SU-DHL-6 (cell line): ENCODE measurements around the gene CALML3.

Source experiments
- H2AFZ ChIP-seq: fragments of 200-600 bp; sonication (generic); 2 replicates; pipeline ENCODE4 v1.6.1; 2014; ENCODE audit warnings: low read depth, mild to moderate bottlenecking, moderate library complexity, mixed read lengths, antibody characterized with exemption, low read length; ENCODE audit not compliant: severe bottlenecking
- H3F3A ChIP-seq: fragments of 200-600 bp; shearing (Covaris generic); 2 replicates; pipeline ENCODE4 v1.6.0; 2016; ENCODE audit warnings: antibody characterized with exemption, mild to moderate bottlenecking; ENCODE audit not compliant: insufficient read depth
- H3K27ac ChIP-seq: fragments of 200-600 bp; sonication (generic); 2 replicates; pipeline ENCODE4 v1.5.1; 2016; ENCODE audit warnings: low read depth, mild to moderate bottlenecking, low read length, moderate library complexity, mixed read lengths
- H3K27me3 ChIP-seq: fragments of 200-600 bp; sonication (generic), shearing (Covaris generic); 2 replicates; pipeline ENCODE4 v1.6.0; 2014; ENCODE audit warnings: mild to moderate bottlenecking, low read length
- H3K36me3 ChIP-seq: fragments of 200-600 bp; sonication (generic); 2 replicates; pipeline ENCODE4 v1.6.1; 2014; ENCODE audit warnings: mild to moderate bottlenecking, low read length, mixed read lengths
- H3K4me2 ChIP-seq: fragments of 300-600, 200-600 bp; shearing (Covaris generic), sonication (generic); 2 replicates; pipeline ENCODE4 v1.6.0; 2014; ENCODE audit warnings: low read length, low read depth, mild to moderate bottlenecking; ENCODE audit not compliant: poor library complexity, severe bottlenecking
- H3K4me3 ChIP-seq: fragments of 200-600 bp; sonication (generic); 2 replicates; pipeline ENCODE4 v1.5.1; 2014; ENCODE audit warnings: antibody characterized with exemption, low read length, mild to moderate bottlenecking, mixed read lengths; ENCODE audit not compliant: insufficient read depth, poor library complexity, severe bottlenecking
- H3K79me2 ChIP-seq: fragments of 200-600 bp; sonication (generic); 2 replicates; pipeline ENCODE4 v1.6.1; 2014; ENCODE audit warnings: mild to moderate bottlenecking, low read length, moderate library complexity; ENCODE audit not compliant: insufficient read depth
- H3K9ac ChIP-seq: fragments of 200-600 bp; sonication (generic); 2 replicates; pipeline ENCODE4 v1.7.0; 2014; ENCODE audit warnings: mild to moderate bottlenecking, low read length
- H3K9me2 ChIP-seq: fragments of 200-600 bp; sonication (generic); replicated peaks from 2 replicates; pipeline ENCODE4 v1.6.1; 2014; ENCODE audit warnings: low read length; ENCODE audit not compliant: insufficient read depth
- H3K9me3 ChIP-seq: fragments of 200-600 bp; sonication (generic); 2 replicates; pipeline ENCODE4 v1.6.1; 2014; ENCODE audit warnings: low read length, mixed read lengths; ENCODE audit not compliant: insufficient read depth
- H4K20me1 ChIP-seq: fragments of 200-600 bp; sonication (generic); 2 replicates; pipeline ENCODE4 v1.6.1; 2014; ENCODE audit warnings: low read depth, mild to moderate bottlenecking, antibody characterized with exemption, low read length, moderate library complexity, mixed read lengths
- EZH2phosphoT487 ChIP-seq: fragments of 200-600 bp; sonication (generic), shearing (Covaris generic); conservative IDR thresholded peaks from 2 replicates; pipeline ENCODE4 v1.6.1; 2018; ENCODE audit warnings: mild to moderate bottlenecking, antibody characterized with exemption, low read length, moderate library complexity, mixed read lengths
- TF ChIP-seq, protein P1 (sequence below): fragments of 200-600 bp; sonication (generic); IDR thresholded peaks from one replicate; pipeline ENCODE4 v1.5.1; 2017; ENCODE audit warnings: antibody characterized with exemption, mild to moderate bottlenecking, low read length, moderate library complexity; ENCODE audit not compliant: insufficient read depth, poor library complexity, severe bottlenecking

CALML3 gene

DNA sequence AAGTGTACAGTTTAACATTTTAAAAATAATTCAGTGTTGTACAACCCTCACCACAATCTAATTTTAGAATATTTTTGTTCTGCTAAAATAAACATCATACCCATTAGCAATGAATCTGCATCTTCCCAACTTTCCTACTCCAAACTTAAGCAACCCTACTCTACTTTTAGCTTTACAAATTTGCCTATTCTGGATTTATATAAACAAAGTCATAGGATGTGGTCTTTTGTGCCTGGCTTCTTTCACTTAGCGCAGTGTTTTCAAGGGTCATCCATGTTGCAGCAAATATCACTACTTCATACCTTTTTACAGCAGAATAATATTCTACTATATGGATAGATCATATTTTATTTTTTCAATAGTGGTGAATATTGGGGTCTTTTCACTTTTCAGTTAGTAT lies 18.9 kb downstream of the CALML3 start:
- no peak for TF ChIP-seq EZH2phosphoT487
- TF ChIP-seq, protein P1, sequence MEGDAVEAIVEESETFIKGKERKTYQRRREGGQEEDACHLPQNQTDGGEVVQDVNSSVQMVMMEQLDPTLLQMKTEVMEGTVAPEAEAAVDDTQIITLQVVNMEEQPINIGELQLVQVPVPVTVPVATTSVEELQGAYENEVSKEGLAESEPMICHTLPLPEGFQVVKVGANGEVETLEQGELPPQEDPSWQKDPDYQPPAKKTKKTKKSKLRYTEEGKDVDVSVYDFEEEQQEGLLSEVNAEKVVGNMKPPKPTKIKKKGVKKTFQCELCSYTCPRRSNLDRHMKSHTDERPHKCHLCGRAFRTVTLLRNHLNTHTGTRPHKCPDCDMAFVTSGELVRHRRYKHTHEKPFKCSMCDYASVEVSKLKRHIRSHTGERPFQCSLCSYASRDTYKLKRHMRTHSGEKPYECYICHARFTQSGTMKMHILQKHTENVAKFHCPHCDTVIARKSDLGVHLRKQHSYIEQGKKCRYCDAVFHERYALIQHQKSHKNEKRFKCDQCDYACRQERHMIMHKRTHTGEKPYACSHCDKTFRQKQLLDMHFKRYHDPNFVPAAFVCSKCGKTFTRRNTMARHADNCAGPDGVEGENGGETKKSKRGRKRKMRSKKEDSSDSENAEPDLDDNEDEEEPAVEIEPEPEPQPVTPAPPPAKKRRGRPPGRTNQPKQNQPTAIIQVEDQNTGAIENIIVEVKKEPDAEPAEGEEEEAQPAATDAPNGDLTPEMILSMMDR, result no peak
- no peak overlapping the region for H3K4me2 ChIP-seq
- no peaks in the 10 kb centered on the region for H3F3A ChIP-seq
- H3K9me2 ChIP-seq, result no peaks in the 10 kb centered on the region
- H3K79me2 ChIP-seq, result no peaks in the 10 kb centered on the region
- no peak overlapping the region for H2AFZ ChIP-seq
- no peaks in the 10 kb centered on the region for H3K9me3 ChIP-seq
- 0 out of 2 replicates have a peak, but pooled peaks cover 5% of the 10 kb centered on the region for H3K36me3 ChIP-seq
- no peak overlapping the region for H3K27ac ChIP-seq
- no peaks in the 10 kb centered on the region for H4K20me1 ChIP-seq
- H3K4me3 ChIP-seq, result no peak overlapping the region
- no peak overlapping the region for H3K9ac ChIP-seq
- H3K27me3 ChIP-seq, result no peaks in the 10 kb centered on the region

DNA sequence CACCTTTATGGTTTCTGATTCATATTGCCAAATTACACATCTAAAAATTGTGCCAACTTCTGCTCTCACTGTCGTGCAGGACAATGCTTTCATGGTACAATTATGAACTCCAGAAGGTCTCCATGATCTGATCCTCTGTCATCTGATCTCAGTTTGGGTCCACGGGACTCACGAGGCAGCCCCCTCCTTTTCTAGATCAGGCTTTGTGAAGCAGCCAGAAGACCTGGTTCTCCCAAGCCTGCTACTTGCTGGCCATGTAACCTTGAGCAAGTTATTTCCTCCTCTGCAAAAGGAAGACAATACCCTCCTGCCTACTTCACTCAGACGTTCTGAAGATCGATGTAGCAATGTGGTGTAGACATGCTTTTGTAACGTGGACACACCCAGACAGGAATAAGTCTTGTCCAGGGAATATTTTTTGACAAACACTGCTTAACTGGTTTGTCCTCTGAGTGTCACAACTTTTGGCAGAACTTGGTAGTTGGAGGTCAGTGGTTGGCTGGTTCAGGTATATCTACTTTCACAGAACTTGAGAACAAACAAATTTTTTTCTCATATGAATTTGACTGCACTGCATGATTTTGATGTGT lies 19.6 kb downstream of the CALML3 start:
- Histone ChIP-seq H3K4me3 (no peak overlapping the region), H4K20me1 (no peaks in the 10 kb centered on the region), H3K36me3 (0 out of 2 replicates have a peak, but pooled peaks cover 5% of the 10 kb centered on the region), H3K4me2 (no peak overlapping the region), H3K9ac (no peak overlapping the region), H3K79me2 (no peaks in the 10 kb centered on the region), H3F3A (no peaks in the 10 kb centered on the region), H3K9me2 (no peaks in the 10 kb centered on the region), H2AFZ (no peak overlapping the region), H3K27ac (no peak overlapping the region), H3K9me3 (no peaks in the 10 kb centered on the region), H3K27me3 (no peaks in the 10 kb centered on the region)
- TF ChIP-seq, protein P1, result no peak
- no peak for TF ChIP-seq EZH2phosphoT487

GRCh38 chr10:5545011-5545410 lies 20.2 kb downstream of the CALML3 start:
- H3K4me3 ChIP-seq, result no peak overlapping the region
- no peak overlapping the region for H2AFZ ChIP-seq
- no peak overlapping the region for H3K4me2 ChIP-seq
- no peaks in the 10 kb centered on the region for H3K9me2 ChIP-seq
- H3K27ac ChIP-seq, result no peak overlapping the region
- H3K9me3 ChIP-seq, result no peaks in the 10 kb centered on the region
- no peaks in the 10 kb centered on the region for H4K20me1 ChIP-seq
- no peak for TF ChIP-seq EZH2phosphoT487
- TF ChIP-seq, protein P1, result no peak
- no peak overlapping the region for H3K9ac ChIP-seq
- 0 out of 2 replicates have a peak, but pooled peaks cover 5% of the 10 kb centered on the region for H3K36me3 ChIP-seq
- H3K79me2 ChIP-seq, result no peaks in the 10 kb centered on the region
- no peaks in the 10 kb centered on the region for H3F3A ChIP-seq
- H3K27me3 ChIP-seq, result no peaks in the 10 kb centered on the region
